Right atrium auricular region (tissue), 2 donors: ENCODE results near the gene TRIM41. TPM values are rescaled to one million over a fixed set of nuclear protein-coding genes. Genes with fewer than 3 reads are reported as not detected.

Experiments
- DNase-seq: peaks from one replicate; pipeline ENCODE4 v3.0.0-alpha.2; 2019; ENCODE audit warnings: low spot score
- H3K27ac ChIP-seq, 2 donors: fragments of 200-600 bp; sonication (generic); 1 replicate in 1 of 2; 2 replicates in 1 of 2; pipeline ENCODE4 v1.5.1; 2016 to 2019
- H3K27me3 ChIP-seq, 2 donors: fragments of 200-600 bp; sonication (generic); one replicate each; pipeline versions ENCODE4 v1.5.1 to v1.6.0; 2017 to 2019
- H3K36me3 ChIP-seq: fragments of 200-600 bp; sonication (generic); one replicate; pipeline ENCODE4 v1.5.1; 2016
- H3K4me1 ChIP-seq, 2 donors: fragments of 200-600 bp; sonication (generic); one replicate each; pipeline versions ENCODE4 v1.5.1 to v1.6.0; 2017 to 2019
- H3K4me3 ChIP-seq, 2 donors: fragments of 200-600 bp; sonication (generic); 1 replicate in 1 of 2; 2 replicates in 1 of 2; pipeline ENCODE4 v1.5.1; 2017 to 2019; ENCODE audit warnings: mild to moderate bottlenecking in 1 of 2, moderate library complexity in 1 of 2
- H3K9me3 ChIP-seq, 2 donors: fragments of 200-600 bp; sonication (generic); one replicate each; pipeline ENCODE4 v1.5.1; 2019
- CTCF ChIP-seq, 2 donors: fragments of 200-600 bp; sonication (generic); IDR thresholded peaks; one replicate each; pipeline ENCODE4 v1.5.1; 2019; ENCODE audit warnings: antibody characterized with exemption in 2 of 2
- total RNA-seq, 2 donors: library from RNA; depleted of rRNA; stranded (reverse); fragments of >200 nt; gene quantifications; one replicate each; pipeline ENCODE4 v1.1.0, GENCODE V29; 2016

The TRIM41 gene
- total RNA-seq, 2 donors from 2014 or later: 10.0 to 11.2 TPM

- Histone ChIP-seq H3K36me3 (peaks cover 59% of the 10 kb centered on the region), H3K4me3 (peak overlapping the region in 1 of 2 donors; percentile 79), H3K27me3 (no peaks in the 10 kb centered on the region), H3K4me1 (peaks cover 0 to 46% of the 10 kb centered on the region in 2 donors), H3K27ac (peak overlapping the region; percentile 94 to 99), H3K9me3 (no peaks in the 10 kb centered on the region)
- DNase-seq: no peak
- TF ChIP-seq CTCF (IDR thresholded peaks at IDR 0.05): no peak
Measured at GRCh38 chr5:181241393-181241975, 18.4 kb downstream of the TRIM41 start.

- Histone ChIP-seq H3K27ac (peak overlapping the region; percentile 94 to 99), H3K4me1 (peaks cover 0 to 46% of the 10 kb centered on the region in 2 donors), H3K4me3 (peak overlapping the region; percentile 59 to 79), H3K27me3 (no peaks in the 10 kb centered on the region), H3K36me3 (peaks cover 53% of the 10 kb centered on the region), H3K9me3 (no peaks in the 10 kb centered on the region)
- no peak for DNase-seq
- TF ChIP-seq CTCF (IDR thresholded peaks at IDR 0.05): no peak
Measured at GRCh38 chr5:181242031-181242451, 19.0 kb downstream of the TRIM41 start.

GRCh38 chr5:181243018-181243563 lies 20.0 kb downstream of the TRIM41 start:
- DNase-seq: no peak
- peaks cover 0 to 54% of the 10 kb centered on the region in 2 donors for H3K4me1 ChIP-seq
- no peaks in the 10 kb centered on the region for H3K9me3 ChIP-seq
- no peak for TF ChIP-seq CTCF (IDR thresholded peaks at IDR 0.05)
- H3K4me3 ChIP-seq: peak overlapping the region; percentile 59 to 79
- peak overlapping the region; percentile 94 to 99 for H3K27ac ChIP-seq
- H3K27me3 ChIP-seq: no peaks in the 10 kb centered on the region
- peaks cover 43% of the 10 kb centered on the region for H3K36me3 ChIP-seq

GRCh38 chr5:181243564-181244343 lies 20.7 kb downstream of the TRIM41 start, which contains the start of gene RACK1:
TSS of gene RACK1 (minus strand) at chr5:181243906. CDS start at chr5:181243800, 106 bp downstream.
- no peaks in the 10 kb centered on the region for H3K27me3 ChIP-seq
- peak; percentile 86 for DNase-seq
- H3K27ac ChIP-seq: peak within 1 kb of the TSS; percentile 94 to 99
- H3K9me3 ChIP-seq: no peaks in the 10 kb centered on the region
- peaks cover 0 to 60% of the 10 kb centered on the region in 2 donors for H3K4me1 ChIP-seq
- TF ChIP-seq CTCF (IDR thresholded peaks at IDR 0.05): no peak
- H3K36me3 ChIP-seq: peaks cover 36% of the 10 kb centered on the region
- peak within 1 kb of the TSS; percentile 59 to 79 for H3K4me3 ChIP-seq

GRCh38 chr5:181245427-181246275 lies 22.6 kb downstream of the TRIM41 start:
- H3K9me3 ChIP-seq: no peaks in the 10 kb centered on the region
- H3K36me3 ChIP-seq: peaks cover 17% of the 10 kb centered on the region
- H3K4me1 ChIP-seq: peaks cover 0 to 75% of the 10 kb centered on the region in 2 donors
- peak overlapping the region; percentile 94 to 99 for H3K27ac ChIP-seq
- no peak for TF ChIP-seq CTCF (IDR thresholded peaks at IDR 0.05)
- H3K4me3 ChIP-seq: peak overlapping the region; percentile 73 to 82
- H3K27me3 ChIP-seq: no peaks in the 10 kb centered on the region
- DNase-seq: no peak
